GM23338 (cell line): ENCODE data around the gene DRC7. TPM values are rescaled to one million over a fixed set of nuclear protein-coding genes. Genes with fewer than 3 reads are reported as not detected.

Experiments used
- ATAC-seq: fragments of 200-7000 bp; cut with Tn5 transposase; 3 replicates; pipeline ENCODE4 v1.9.1; 2020
- DNase-seq: peaks from one replicate; pipeline ENCODE4 v3.0.0-alpha.2; 2015; ENCODE audit warnings: low spot score
- H2AFZ ChIP-seq: fragments of 200-600 bp; sonication (generic); 2 replicates; pipeline ENCODE4 v1.8.0; 2016; ENCODE audit warnings: antibody characterized with exemption, mild to moderate bottlenecking, moderate library complexity
- H3F3A ChIP-seq: fragments of 200-600 bp; sonication (generic); replicated peaks from 2 replicates; pipeline ENCODE4 v1.8.0; 2017; ENCODE audit warnings: antibody characterized with exemption, mixed run types, low read depth
- H3K27ac ChIP-seq: fragments of 200-600 bp; sonication (generic); 2 replicates; pipeline ENCODE4 v1.6.1; 2016; ENCODE audit warnings: low read depth
- H3K27me3 ChIP-seq: fragments of 200-600 bp; sonication (generic); 2 replicates; pipeline ENCODE4 v1.8.0; 2016; ENCODE audit warnings: mild to moderate bottlenecking, mixed run types, moderate library complexity; ENCODE audit not compliant: insufficient read depth
- H3K36me3 ChIP-seq: fragments of 200-600 bp; sonication (generic); 2 replicates; pipeline ENCODE4 v1.8.0; 2016; ENCODE audit warnings: mild to moderate bottlenecking; ENCODE audit not compliant: insufficient read depth
- H3K4me1 ChIP-seq: fragments of 200-600 bp; sonication (generic); 2 replicates; pipeline ENCODE4 v1.8.0; 2016; ENCODE audit warnings: mild to moderate bottlenecking, moderate library complexity; ENCODE audit not compliant: insufficient read depth
- H3K4me2 ChIP-seq: fragments of 200-600 bp; sonication (generic); 2 replicates; pipeline ENCODE4 v1.7.1; 2017; ENCODE audit warnings: mixed run types
- H3K4me3 ChIP-seq: fragments of 200-600 bp; sonication (generic); 2 replicates; pipeline ENCODE4 v1.6.1; 2016; ENCODE audit warnings: mixed run types
- H3K79me2 ChIP-seq: fragments of 200-600 bp; sonication (generic); replicated peaks from 2 replicates; pipeline ENCODE4 v1.8.0; 2017; ENCODE audit warnings: mild to moderate bottlenecking; ENCODE audit not compliant: insufficient read depth
- H3K9me2 ChIP-seq: fragments of 200-600 bp; sonication (generic); 2 replicates; pipeline ENCODE4 v1.8.0; 2017; ENCODE audit not compliant: insufficient read depth
- H4K20me1 ChIP-seq: fragments of 200-600 bp; sonication (generic); replicated peaks from 2 replicates; pipeline ENCODE4 v1.8.0; 2017; ENCODE audit warnings: mild to moderate bottlenecking; ENCODE audit not compliant: insufficient read depth
- H3K27ac Mint-ChIP-seq: 2 replicates; pipeline ENCODE4 v1.8.0; 2020; ENCODE audit warnings: inconsistent platforms, mild to moderate bottlenecking, moderate library complexity, mixed read lengths
- H3K27me3 Mint-ChIP-seq: 3 replicates; pipeline ENCODE4 v1.8.0; 2022; ENCODE audit warnings: low read depth, mild to moderate bottlenecking, moderate library complexity, mixed read lengths, inconsistent platforms; ENCODE audit not compliant: insufficient read depth, poor library complexity
- H3K36me3 Mint-ChIP-seq: 3 replicates; pipeline ENCODE4 v1.8.0; 2021; ENCODE audit warnings: low read depth, mild to moderate bottlenecking, inconsistent platforms, moderate library complexity, mixed read lengths
- H3K4me1 Mint-ChIP-seq: 3 replicates; pipeline ENCODE4 v1.8.0; 2020; ENCODE audit warnings: mild to moderate bottlenecking, inconsistent platforms, mixed read lengths
- H3K4me3 Mint-ChIP-seq: 3 replicates; pipeline ENCODE4 v1.8.0; 2021; ENCODE audit warnings: moderate library complexity, mild to moderate bottlenecking, inconsistent platforms, mixed read lengths
- H3K9me3 Mint-ChIP-seq: 3 replicates; pipeline ENCODE4 v1.8.0; 2020; ENCODE audit warnings: moderate library complexity, mild to moderate bottlenecking, inconsistent platforms, mixed read lengths
- CREB1 ChIP-seq: fragments of 250-450 bp; sonication (Bioruptor Pico); IDR thresholded peaks from 2 replicates; pipeline ENCODE4 v1.5.0; 2020; ENCODE audit warnings: low read depth, mild to moderate bottlenecking, moderate library complexity
- EZH2 ChIP-seq: fragments of 200-600 bp; sonication (generic); IDR thresholded peaks from one replicate; pipeline ENCODE4 v1.8.0; 2017; ENCODE audit warnings: antibody characterized with exemption, mild to moderate bottlenecking, low read depth; ENCODE audit not compliant: unreplicated experiment
- EZH2phosphoT487 ChIP-seq: fragments of 200-600 bp; sonication (generic); IDR thresholded peaks from one replicate; pipeline ENCODE4 v1.8.1; 2018; ENCODE audit warnings: antibody characterized with exemption; ENCODE audit not compliant: unreplicated experiment
- JUNB ChIP-seq: IDR thresholded peaks from one replicate; pipeline ENCODE4 v1.6.1; 2016; ENCODE audit warnings: antibody characterized with exemption; ENCODE audit not compliant: unreplicated experiment
- NANOG ChIP-seq: IDR thresholded peaks from 2 replicates; pipeline ENCODE4 v1.6.1; 2016; ENCODE audit warnings: antibody characterized with exemption, borderline replicate concordance
- POLR2AphosphoS5 ChIP-seq: IDR thresholded peaks from 2 replicates; pipeline ENCODE4 v1.6.1; 2016; ENCODE audit warnings: antibody characterized with exemption, low read depth
- STAT1 ChIP-seq: IDR thresholded peaks from one replicate; pipeline ENCODE4 v1.6.1; 2016; ENCODE audit warnings: antibody characterized with exemption; ENCODE audit not compliant: unreplicated experiment
- ZNF114 ChIP-seq: fragments of 250-450 bp; sonication (Bioruptor Pico); IDR thresholded peaks from 2 replicates; pipeline ENCODE4 v1.5.0; 2020; ENCODE audit warnings: mild to moderate bottlenecking, moderate library complexity
- ZNF331 ChIP-seq: fragments of 250-450 bp; sonication (Bioruptor Pico); IDR thresholded peaks from 2 replicates; pipeline ENCODE4 v1.5.0; 2020; ENCODE audit warnings: low read depth, mild to moderate bottlenecking, moderate library complexity
- polyA plus RNA-seq: library from polyadenylated mRNA; unstranded; fragments of >200 nt; fragmentation: Nextera tagmentation; extraction: Ambion mirVana; gene quantifications from 2 replicates; pipeline ENCODE4 v1.2.1, GENCODE V29; 2016
- total RNA-seq: library from RNA; depleted of rRNA; stranded (reverse); fragments of >200 nt; shearing (Covaris generic); gene quantifications from 2 replicates; pipeline ENCODE4 v1.2.3, GENCODE V29; 2014
- TF ChIP-seq, protein P1 (sequence below): IDR thresholded peaks from one replicate; pipeline ENCODE4 v1.6.1; 2018; ENCODE audit warnings: antibody characterized with exemption; ENCODE audit not compliant: unreplicated experiment
- TF ChIP-seq, protein P2 (sequence below), 2 experiments: fragments of 200-600 bp in 1 of 2; sonication (generic) in 1 of 2; conservative IDR thresholded peaks; 2 replicates each; pipeline versions ENCODE4 v1.5.1 to v1.6.1; 2016 to 2017; ENCODE audit warnings: antibody characterized with exemption in 2 of 2, low read depth in 2 of 2, mild to moderate bottlenecking in 2 of 2, moderate library complexity in 1 of 2
- TF ChIP-seq, protein P3 (sequence below): fragments of 250-450 bp; sonication (Bioruptor Pico); IDR thresholded peaks from 2 replicates; pipeline ENCODE4 v1.5.0; 2020; ENCODE audit warnings: mild to moderate bottlenecking, moderate library complexity
- TF ChIP-seq, protein P4 (sequence below): IDR thresholded peaks from 2 replicates; pipeline ENCODE4 v1.6.1; 2016; ENCODE audit warnings: antibody characterized with exemption

DRC7 gene
- total and polyA plus RNA-seq, 2 experiments from 2014 or later = not detected

DNA sequence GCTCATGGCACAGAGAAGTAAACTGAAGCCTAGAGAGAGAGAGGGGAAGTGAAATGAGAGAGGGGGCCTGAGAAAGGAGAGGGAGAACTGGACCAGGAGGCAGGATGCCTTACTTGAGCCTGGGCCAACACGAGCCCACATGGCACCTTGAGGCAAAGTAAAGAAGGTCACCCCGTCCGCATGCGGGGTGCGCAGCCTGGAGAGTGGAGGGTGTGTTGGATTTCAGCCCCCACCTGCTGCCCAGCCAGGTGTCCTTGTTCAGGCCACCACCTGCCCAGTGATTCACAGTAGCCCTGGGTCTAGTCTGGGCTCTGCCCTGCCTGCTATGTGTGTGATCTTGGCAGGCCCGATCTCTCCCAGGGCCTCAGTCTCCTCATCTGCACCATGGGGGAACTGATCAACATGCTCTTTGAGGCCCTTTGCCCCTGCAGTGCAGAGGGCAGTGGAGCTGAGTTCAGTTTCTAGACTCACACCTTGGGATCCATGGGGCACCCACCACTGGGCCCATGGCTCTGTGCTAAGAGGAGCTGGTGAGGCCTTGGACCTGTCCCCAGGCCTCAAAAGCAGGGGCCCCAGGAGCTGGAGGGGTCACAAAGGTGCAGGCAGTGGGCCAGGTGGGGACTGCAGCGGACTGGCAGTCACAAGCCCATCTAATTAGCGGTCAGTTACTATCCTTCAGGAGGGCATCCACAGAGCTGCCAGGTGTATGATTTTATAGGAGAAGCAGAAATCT, 9.8 kb upstream of the DRC7 start:
- ATAC-seq (no peak), DNase-seq (no peak)
- Histone ChIP-seq H3K4me3 (no peak overlapping the region), H2AFZ (no peak overlapping the region), H3K4me2 (no peak overlapping the region), H3K27ac (no peak overlapping the region), H3K36me3 (no peaks in the 10 kb centered on the region), H4K20me1 (no peaks in the 10 kb centered on the region), H3K9me2 (no peaks in the 10 kb centered on the region), H3K4me1 (no peaks in the 10 kb centered on the region), H3F3A (no peaks in the 10 kb centered on the region), H3K79me2 (no peaks in the 10 kb centered on the region), H3K27me3 (no peaks in the 10 kb centered on the region)
- no peak overlapping the region for H3K4me3 Mint-ChIP-seq
- H3K36me3 Mint-ChIP-seq = no peaks in the 10 kb centered on the region
- peaks cover 8% of the 10 kb centered on the region for H3K27me3 Mint-ChIP-seq
- peaks cover 17% of the 10 kb centered on the region for H3K4me1 Mint-ChIP-seq
- TF ChIP-seq ZNF114 (CRISPR knock-in tag) (no peak), NANOG (no peak), STAT1 (no peak), POLR2AphosphoS5 (no peak), ZNF331 (no peak), CREB1 (CRISPR knock-in tag) (no peak), EZH2 (no peak), EZH2phosphoT487 (no peak), JUNB (no peak)
- TF ChIP-seq, protein P1, sequence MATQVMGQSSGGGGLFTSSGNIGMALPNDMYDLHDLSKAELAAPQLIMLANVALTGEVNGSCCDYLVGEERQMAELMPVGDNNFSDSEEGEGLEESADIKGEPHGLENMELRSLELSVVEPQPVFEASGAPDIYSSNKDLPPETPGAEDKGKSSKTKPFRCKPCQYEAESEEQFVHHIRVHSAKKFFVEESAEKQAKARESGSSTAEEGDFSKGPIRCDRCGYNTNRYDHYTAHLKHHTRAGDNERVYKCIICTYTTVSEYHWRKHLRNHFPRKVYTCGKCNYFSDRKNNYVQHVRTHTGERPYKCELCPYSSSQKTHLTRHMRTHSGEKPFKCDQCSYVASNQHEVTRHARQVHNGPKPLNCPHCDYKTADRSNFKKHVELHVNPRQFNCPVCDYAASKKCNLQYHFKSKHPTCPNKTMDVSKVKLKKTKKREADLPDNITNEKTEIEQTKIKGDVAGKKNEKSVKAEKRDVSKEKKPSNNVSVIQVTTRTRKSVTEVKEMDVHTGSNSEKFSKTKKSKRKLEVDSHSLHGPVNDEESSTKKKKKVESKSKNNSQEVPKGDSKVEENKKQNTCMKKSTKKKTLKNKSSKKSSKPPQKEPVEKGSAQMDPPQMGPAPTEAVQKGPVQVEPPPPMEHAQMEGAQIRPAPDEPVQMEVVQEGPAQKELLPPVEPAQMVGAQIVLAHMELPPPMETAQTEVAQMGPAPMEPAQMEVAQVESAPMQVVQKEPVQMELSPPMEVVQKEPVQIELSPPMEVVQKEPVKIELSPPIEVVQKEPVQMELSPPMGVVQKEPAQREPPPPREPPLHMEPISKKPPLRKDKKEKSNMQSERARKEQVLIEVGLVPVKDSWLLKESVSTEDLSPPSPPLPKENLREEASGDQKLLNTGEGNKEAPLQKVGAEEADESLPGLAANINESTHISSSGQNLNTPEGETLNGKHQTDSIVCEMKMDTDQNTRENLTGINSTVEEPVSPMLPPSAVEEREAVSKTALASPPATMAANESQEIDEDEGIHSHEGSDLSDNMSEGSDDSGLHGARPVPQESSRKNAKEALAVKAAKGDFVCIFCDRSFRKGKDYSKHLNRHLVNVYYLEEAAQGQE = no peak
- TF ChIP-seq, protein P2, sequence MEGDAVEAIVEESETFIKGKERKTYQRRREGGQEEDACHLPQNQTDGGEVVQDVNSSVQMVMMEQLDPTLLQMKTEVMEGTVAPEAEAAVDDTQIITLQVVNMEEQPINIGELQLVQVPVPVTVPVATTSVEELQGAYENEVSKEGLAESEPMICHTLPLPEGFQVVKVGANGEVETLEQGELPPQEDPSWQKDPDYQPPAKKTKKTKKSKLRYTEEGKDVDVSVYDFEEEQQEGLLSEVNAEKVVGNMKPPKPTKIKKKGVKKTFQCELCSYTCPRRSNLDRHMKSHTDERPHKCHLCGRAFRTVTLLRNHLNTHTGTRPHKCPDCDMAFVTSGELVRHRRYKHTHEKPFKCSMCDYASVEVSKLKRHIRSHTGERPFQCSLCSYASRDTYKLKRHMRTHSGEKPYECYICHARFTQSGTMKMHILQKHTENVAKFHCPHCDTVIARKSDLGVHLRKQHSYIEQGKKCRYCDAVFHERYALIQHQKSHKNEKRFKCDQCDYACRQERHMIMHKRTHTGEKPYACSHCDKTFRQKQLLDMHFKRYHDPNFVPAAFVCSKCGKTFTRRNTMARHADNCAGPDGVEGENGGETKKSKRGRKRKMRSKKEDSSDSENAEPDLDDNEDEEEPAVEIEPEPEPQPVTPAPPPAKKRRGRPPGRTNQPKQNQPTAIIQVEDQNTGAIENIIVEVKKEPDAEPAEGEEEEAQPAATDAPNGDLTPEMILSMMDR (conservative IDR thresholded peaks at IDR 0.05; ENCODE audit: low read depth in 2 of 2) = no peak
- TF ChIP-seq, protein P3, sequence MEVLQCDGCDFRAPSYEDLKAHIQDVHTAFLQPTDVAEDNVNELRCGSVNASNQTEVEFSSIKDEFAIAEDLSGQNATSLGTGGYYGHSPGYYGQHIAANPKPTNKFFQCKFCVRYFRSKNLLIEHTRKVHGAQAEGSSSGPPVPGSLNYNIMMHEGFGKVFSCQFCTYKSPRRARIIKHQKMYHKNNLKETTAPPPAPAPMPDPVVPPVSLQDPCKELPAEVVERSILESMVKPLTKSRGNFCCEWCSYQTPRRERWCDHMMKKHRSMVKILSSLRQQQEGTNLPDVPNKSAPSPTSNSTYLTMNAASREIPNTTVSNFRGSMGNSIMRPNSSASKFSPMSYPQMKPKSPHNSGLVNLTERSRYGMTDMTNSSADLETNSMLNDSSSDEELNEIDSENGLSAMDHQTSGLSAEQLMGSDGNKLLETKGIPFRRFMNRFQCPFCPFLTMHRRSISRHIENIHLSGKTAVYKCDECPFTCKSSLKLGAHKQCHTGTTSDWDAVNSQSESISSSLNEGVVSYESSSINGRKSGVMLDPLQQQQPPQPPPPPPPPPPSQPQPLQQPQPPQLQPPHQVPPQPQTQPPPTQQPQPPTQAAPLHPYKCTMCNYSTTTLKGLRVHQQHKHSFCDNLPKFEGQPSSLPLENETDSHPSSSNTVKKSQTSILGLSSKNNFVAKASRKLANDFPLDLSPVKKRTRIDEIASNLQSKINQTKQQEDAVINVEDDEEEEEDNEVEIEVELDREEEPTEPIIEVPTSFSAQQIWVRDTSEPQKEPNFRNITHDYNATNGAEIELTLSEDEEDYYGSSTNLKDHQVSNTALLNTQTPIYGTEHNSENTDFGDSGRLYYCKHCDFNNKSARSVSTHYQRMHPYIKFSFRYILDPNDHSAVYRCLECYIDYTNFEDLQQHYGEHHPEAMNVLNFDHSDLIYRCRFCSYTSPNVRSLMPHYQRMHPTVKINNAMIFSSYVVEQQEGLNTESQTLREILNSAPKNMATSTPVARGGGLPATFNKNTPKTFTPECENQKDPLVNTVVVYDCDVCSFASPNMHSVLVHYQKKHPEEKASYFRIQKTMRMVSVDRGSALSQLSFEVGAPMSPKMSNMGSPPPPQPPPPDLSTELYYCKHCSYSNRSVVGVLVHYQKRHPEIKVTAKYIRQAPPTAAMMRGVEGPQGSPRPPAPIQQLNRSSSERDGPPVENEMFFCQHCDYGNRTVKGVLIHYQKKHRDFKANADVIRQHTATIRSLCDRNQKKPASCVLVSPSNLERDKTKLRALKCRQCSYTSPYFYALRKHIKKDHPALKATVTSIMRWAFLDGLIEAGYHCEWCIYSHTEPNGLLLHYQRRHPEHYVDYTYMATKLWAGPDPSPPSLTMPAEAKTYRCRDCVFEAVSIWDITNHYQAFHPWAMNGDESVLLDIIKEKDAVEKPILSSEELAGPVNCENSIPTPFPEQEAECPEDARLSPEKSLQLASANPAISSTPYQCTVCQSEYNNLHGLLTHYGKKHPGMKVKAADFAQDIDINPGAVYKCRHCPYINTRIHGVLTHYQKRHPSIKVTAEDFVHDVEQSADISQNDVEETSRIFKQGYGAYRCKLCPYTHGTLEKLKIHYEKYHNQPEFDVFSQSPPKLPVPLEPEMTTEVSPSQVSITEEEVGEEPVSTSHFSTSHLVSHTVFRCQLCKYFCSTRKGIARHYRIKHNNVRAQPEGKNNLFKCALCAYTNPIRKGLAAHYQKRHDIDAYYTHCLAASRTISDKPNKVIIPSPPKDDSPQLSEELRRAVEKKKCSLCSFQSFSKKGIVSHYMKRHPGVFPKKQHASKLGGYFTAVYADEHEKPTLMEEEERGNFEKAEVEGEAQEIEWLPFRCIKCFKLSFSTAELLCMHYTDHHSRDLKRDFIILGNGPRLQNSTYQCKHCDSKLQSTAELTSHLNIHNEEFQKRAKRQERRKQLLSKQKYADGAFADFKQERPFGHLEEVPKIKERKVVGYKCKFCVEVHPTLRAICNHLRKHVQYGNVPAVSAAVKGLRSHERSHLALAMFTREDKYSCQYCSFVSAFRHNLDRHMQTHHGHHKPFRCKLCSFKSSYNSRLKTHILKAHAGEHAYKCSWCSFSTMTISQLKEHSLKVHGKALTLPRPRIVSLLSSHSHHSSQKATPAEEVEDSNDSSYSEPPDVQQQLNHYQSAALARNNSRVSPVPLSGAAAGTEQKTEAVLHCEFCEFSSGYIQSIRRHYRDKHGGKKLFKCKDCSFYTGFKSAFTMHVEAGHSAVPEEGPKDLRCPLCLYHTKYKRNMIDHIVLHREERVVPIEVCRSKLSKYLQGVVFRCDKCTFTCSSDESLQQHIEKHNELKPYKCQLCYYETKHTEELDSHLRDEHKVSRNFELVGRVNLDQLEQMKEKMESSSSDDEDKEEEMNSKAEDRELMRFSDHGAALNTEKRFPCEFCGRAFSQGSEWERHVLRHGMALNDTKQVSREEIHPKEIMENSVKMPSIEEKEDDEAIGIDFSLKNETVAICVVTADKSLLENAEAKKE (CRISPR knock-in tag) = no peak
- TF ChIP-seq, protein P4, sequence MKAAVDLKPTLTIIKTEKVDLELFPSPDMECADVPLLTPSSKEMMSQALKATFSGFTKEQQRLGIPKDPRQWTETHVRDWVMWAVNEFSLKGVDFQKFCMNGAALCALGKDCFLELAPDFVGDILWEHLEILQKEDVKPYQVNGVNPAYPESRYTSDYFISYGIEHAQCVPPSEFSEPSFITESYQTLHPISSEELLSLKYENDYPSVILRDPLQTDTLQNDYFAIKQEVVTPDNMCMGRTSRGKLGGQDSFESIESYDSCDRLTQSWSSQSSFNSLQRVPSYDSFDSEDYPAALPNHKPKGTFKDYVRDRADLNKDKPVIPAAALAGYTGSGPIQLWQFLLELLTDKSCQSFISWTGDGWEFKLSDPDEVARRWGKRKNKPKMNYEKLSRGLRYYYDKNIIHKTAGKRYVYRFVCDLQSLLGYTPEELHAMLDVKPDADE = no peak
- H3K9me3 Mint-ChIP-seq = no peaks in the 10 kb centered on the region
- no peak overlapping the region for H3K27ac Mint-ChIP-seq
